T follicular helper cell (primary cell): ENCODE measurements around the gene WNT8B.

Experiments used
- DNase-seq: peaks from one replicate; pipeline ENCODE4 v3.0.0-alpha.2; 2020; ENCODE audit warnings: low read depth

WNT8B gene

GRCh38 chr10:100483876-100484666, 21.3 kb downstream of the WNT8B start:
- DNase-seq: no peak

GRCh38 chr10:100485366-100485765, 22.6 kb downstream of the WNT8B start:
- no peak for DNase-seq

GRCh38 chr10:100485801-100486495, 23.1 kb downstream of the WNT8B start:
- no peak for DNase-seq

GRCh38 chr10:100487529-100487928, 24.7 kb downstream of the WNT8B start:
- no peak for DNase-seq

- DNase-seq: no peak
Measured at GRCh38 chr10:100489396-100489795, 26.6 kb downstream of the WNT8B start.

GRCh38 chr10:100490531-100490930, 27.7 kb downstream of the WNT8B start:
- DNase-seq: no peak

GRCh38 chr10:100496567-100496966, 33.8 kb downstream of the WNT8B start:
- no peak for DNase-seq

GRCh38 chr10:100498059-100498458, 35.2 kb downstream of the WNT8B start:
- DNase-seq: no peak

- no peak for DNase-seq
Measured at GRCh38 chr10:100501423-100501822, 38.6 kb downstream of the WNT8B start.

- no peak for DNase-seq
Measured at GRCh38 chr10:100502926-100503494, 40.2 kb downstream of the WNT8B start.

- DNase-seq: no peak
Measured at GRCh38 chr10:100504096-100504495, 41.3 kb downstream of the WNT8B start.

- no peak for DNase-seq
Measured at GRCh38 chr10:100505164-100505563, 42.4 kb downstream of the WNT8B start.

GRCh38 chr10:100506596-100507356, 44.0 kb downstream of the WNT8B start:
- DNase-seq: no peak

- DNase-seq: no peak
Measured at GRCh38 chr10:100507357-100507732, 44.5 kb downstream of the WNT8B start.

- DNase-seq: no peak
Measured at GRCh38 chr10:100508266-100508665, 45.5 kb downstream of the WNT8B start.

GRCh38 chr10:100508691-100509150, 45.9 kb downstream of the WNT8B start:
- DNase-seq: no peak

GRCh38 chr10:100509241-100509840, 46.5 kb downstream of the WNT8B start:
- no peak for DNase-seq

- DNase-seq: peak; percentile 38
Measured at GRCh38 chr10:100510533-100511308, 47.9 kb downstream of the WNT8B start.

- no peak for DNase-seq
Measured at GRCh38 chr10:100515612-100516011, 52.8 kb downstream of the WNT8B start.

GRCh38 chr10:100516847-100517246, 54.0 kb downstream of the WNT8B start:
- DNase-seq: no peak

GRCh38 chr10:100518761-100519241, 56.0 kb downstream of the WNT8B start:
- peak; percentile 45 for DNase-seq
